HG02840 (cell line): ENCODE measurements around the gene PPP1R9B.

Experiments
- ATAC-seq: cut with Tn5 transposase; IDR thresholded peaks from one replicate; pipeline ENCODE4 v1.9.1; 2021; ENCODE audit warnings: mild to moderate bottlenecking, moderate library complexity, moderate number of reproducible peaks; ENCODE audit not compliant: unreplicated experiment, low FRiP score

Gene PPP1R9B

GRCh38 chr17:50175035-50175807 lies 24.7 kb upstream of the PPP1R9B start:
- ATAC-seq, result no peak

DNA sequence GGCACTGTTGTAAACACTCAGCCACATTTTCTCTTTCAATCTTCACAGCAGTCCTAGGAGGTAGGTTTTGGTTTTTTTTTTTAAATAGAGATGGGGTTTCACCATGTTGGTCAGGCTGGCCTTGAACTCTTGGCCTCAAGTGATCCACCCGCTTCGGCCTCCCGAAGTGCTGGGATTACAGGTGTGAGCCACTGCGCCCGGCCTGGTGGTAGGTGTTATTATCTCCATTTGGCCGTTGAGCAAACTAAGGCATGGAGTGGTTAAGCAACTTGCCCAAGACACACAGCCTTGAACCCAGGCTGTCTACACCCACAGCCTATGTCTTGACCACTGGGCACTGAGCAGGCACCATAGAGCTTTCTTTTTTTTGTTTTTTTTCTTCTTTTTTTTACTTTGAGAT lies 24.0 kb upstream of the PPP1R9B start:
- ATAC-seq, result no peak

DNA sequence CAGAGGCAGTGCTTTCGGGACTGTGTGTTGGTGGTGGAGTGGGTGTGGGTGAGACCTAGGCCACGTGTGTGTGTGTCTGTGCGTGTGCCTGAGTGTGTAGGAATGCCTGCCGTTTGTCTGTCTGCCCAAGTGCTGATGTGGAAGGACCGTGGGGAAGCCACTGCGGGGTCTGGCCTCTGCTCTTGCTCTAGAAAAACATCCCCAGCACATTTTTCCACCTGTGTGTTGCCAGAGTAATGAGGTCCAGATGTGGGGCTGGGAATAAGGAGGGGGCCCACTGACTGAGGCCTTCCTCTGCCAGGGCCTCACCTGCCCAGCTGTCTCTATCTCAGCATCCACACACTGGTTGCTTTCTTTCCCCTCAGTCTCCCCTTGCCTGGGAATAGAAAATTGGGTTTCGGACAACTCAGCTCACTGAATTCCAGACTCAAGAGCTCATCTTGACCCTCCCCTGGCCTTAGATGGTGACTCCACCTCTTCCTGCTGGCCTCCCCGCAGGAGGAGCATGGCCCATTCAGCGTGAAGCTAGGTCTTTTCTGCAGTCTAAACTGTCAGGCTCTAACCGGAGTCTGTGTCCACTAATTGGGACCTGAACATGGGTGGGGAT lies 23.0 kb upstream of the PPP1R9B start:
- ATAC-seq, result no peak

GRCh38 chr17:50172936-50173334 lies 22.5 kb upstream of the PPP1R9B start:
- no peak for ATAC-seq

DNA sequence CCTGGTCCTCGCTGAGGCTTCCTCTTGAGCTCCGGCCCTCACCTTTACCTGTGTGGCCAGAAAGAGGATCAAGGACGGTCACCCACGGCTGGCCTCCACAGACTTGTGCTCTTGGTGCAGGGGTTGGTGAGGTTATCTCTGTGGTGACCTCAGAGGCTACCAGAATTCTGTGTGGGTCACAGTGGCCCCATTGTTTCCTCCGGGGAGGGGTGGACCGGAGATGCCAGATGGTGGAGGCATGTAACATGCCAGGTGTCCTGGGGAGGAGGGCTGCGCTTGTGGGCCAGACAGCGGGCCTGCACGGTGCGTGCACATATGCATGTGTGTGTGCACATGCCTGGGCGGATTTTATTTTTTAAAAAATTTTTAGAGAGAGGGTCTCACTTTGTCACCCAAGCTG lies 21.7 kb upstream of the PPP1R9B start:
- no peak for ATAC-seq

DNA sequence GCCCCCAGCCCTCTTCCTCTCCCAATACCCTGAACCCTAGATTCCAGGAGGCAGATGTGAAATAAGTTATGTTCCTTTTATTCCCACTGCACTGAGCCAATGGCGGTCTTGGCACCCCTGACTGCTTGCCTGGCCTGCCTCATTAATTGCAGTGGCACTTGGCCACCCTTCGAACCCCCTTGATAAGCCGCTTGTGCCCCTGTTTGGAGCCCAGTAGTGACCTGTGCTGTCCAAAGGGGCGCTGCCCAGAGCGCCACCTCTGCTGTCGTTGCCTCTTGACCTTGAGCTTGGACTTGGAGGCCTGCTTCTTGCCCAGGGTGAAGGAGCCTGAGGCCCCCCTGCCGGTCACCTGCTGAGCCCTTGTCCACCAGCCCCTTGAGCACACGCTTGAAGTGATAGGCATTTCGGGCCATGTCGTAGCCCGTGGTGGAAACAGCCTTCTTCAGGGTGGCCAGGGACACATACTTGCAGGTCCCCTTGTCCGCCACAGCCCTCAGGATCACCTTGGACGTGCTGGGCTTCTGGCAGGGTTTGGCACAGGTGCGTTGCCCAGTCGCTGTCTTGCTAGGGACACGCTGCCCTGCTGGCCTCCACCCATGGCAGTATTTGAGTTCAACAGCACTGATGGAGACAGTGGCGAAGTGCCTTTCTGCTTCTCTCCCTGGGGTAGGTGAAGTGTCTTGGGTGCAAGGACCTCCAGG lies 21.0 kb upstream of the PPP1R9B start:
- ATAC-seq, result no peak

DNA sequence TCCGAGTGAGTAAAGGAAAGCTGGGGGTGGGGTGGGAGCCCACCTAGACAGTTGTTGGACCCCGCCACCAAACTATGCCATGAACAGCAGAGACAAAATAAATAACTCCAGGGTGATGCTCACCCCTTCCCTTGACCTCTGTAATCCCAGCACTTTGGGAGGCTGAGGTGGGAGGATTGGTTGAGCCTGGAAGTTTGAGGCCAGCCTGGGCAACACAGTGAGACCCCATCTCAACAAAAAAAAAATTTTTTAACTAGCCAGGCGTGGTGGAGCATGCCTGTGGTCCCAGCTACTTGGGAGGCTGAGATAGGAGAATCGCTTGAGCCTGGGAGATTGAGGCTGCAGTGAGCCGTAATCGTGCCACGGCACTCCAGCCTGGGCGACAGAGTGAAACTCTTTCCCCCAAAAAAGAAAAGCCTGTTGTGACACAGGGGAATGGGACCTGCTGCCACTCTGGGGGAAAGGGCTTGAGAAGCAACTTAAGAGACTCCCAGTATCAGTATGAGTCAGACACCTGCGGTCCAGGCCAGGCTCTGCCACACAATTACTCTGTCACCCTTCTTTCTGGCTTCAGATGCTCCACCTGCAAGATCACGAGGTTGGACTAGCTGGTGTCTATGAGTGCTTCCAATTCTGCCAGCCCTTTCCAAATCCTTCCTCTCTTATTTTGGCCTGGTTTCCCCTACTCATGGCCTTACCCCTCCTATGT lies 20.3 kb upstream of the PPP1R9B start:
- ATAC-seq, result no peak

- ATAC-seq, result no peak
These were observed 19.5 kb upstream of the PPP1R9B start for GRCh38 chr17:50169881-50170459.

GRCh38 chr17:50169121-50169764 lies 18.8 kb upstream of the PPP1R9B start:
- no peak for ATAC-seq

GRCh38 chr17:50168319-50168718 lies 17.8 kb upstream of the PPP1R9B start:
- ATAC-seq, result no peak

- ATAC-seq, result no peak
These were observed 16.9 kb upstream of the PPP1R9B start for GRCh38 chr17:50167371-50167770.

- no peak for ATAC-seq
These were observed 16.2 kb upstream of the PPP1R9B start for GRCh38 chr17:50166518-50167181.

DNA sequence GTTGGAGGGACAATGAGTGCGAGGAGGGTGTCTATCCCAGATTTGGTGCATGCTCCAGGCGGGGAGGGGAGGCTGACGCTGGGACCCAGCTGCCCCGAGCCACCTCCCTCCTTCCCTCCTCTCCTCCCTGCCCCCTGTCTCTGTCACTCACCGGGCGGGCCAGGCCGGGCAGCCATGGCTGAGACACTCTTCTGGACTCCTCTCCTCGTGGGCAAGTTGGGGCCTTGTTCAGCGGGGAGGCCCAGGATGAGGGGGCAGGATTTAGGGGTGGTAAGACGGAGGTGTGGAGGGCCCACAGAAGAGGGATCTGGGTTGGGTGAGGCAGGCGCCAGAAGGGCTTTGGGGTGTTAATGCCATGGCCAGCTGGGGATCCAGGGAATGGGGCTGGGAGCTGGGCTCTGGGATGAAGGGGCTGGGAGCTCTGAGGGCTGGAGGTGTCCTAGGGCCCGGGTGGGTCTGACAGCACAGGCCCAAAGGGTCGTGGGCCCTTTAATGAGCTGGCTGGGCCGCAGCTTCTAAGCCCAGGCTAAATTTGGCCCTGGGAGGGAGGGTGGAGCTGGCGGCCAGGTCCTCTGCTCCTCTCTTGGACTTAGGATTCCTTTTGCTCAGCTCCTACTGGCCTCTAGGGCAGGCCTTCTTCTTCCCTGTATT lies 15.5 kb upstream of the PPP1R9B start, which contains the start of gene SGCA:
Gene SGCA (plus strand): TSS at position 139 of the 651 bp plus-strand sequence. CDS start 36 bp downstream, at position 175.
- ATAC-seq, result no peak

DNA sequence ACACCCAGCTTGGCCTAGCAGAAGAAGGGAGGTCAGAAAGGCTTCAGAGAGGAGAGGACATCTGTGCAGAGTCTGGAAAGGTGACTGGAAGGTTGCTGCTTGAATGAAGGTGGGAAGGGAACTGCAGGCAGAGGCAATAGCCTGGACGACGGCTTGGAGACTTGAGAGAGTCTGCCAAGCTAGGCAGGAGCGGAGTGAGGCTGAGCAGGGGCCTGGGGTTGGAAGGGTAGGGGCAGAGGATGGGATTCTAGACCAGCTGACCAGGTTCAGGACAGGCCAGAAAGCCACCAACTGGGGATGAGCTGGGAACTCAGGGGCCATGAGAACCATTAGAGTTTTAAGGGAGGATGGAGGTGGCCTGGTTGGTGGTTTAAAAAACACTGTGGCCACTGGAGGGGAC lies 15.0 kb upstream of the PPP1R9B start:
- no peak for ATAC-seq

- no peak for ATAC-seq
These were observed 14.6 kb upstream of the PPP1R9B start for GRCh38 chr17:50165066-50165465.

DNA sequence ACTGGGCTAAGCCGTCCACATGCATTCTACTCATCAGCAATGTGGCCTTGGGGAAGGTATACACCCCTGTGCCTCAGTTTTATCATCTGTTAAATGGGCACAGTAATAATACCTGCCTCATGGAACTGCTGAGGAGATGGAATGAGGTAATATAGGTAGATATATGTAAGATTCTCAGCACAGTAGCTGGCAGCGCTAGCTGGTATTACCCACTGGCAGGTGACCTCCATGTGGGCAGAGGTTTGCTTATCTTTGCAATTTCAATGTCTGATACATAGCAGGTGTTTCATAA lies 14.2 kb upstream of the PPP1R9B start:
- no peak for ATAC-seq

DNA sequence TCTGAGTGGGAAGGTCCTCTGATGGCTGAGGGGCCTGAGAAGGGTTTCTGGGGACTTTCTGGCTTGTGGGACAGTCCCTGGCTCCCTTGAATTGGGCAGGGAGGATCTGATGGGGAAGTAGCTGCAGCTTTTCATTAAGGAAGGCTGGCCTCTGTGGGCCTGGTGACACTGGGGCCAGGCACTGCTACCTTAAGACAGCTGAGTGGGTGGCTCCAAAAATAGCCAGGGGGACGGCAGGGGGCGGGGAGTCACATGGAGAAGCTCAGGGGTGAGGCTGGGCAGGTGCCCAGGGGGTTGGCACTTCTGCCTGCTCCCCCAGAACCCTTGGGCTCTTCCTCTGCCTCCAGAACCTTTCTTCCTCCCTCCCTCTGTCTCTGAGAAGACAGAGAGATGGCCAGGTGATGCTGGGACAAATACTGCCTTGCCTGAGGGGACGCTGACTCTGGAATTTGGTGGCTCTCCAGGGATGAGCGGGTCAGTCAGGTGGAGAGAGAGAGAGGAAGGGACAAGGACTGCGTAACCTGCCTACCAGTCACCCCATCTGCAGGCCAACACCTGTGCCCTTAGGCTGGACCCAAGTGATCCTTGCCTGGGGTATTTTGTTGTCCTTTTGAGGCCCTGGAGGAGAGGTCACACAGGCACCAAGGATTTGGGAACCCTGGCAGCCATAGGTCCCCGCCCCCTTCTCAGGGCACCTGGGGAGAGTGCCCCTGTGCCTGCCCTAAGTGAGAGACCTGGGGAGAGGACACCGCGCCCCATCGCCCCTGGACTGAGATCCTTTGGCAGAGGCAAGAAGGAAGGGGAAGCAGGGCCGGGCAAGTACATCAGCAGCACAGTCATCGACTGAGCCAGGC lies 13.6 kb upstream of the PPP1R9B start:
- no peak for ATAC-seq

GRCh38 chr17:50162466-50163254 lies 12.2 kb upstream of the PPP1R9B start:
- no peak for ATAC-seq
